ENCODE results near the gene SLC38A3. TPM values are rescaled to one million over a fixed set of nuclear protein-coding genes. Genes with fewer than 3 reads are reported as not detected.

Gene SLC38A3
- total RNA-seq, 1 experiment from 2014 or later, result 6.0 TPM

DNA sequence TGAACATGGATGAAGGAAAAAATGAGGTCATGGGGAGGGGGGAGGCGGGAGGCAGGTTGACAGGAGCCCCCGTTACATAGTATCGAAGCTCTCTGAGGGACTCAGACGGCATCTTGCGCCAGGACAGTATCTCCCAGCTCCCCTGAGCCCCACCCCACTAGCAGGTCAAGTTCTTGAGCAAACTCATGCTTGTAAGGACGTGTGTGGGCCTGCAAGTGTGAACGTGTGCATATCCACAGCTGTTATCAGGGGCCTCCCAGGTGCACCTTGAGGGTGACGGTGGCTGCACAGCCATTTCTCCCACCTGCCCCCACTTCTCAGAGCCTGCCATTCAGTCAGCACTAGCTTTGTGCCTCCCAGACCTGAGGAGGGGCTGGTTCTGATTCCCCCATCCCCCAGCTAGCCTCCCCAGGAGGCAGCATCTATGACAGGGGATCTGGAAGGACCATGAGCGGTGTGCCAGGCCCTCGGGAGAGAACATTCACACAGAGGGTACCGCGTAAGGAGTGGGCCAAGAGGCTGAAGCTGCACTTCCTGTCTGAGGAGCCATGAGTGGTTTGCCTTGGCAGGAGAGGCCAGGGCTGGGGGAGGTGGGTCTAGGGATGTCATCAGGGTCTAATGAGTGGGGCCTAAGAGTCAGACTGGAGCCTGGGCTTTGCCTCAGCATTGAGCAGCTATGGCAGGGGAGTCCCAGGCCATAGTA is 47.1 kb upstream of the SLC38A3 start:
- ATAC-seq (no peak), DNase-seq (ENCODE audit: low read depth, low spot score) (no peak)
- in situ Hi-C loops (cut with HindIII; ENCODE audit: low pct_unique_long_range_greater_than_20kb, low sequenced_read_pairs) (no loop called here), intact Hi-C loops (cut with micrococcal nuclease; ENCODE audit: unreplicated experiment) (no loop called here)
- TF ChIP-seq, protein P1, sequence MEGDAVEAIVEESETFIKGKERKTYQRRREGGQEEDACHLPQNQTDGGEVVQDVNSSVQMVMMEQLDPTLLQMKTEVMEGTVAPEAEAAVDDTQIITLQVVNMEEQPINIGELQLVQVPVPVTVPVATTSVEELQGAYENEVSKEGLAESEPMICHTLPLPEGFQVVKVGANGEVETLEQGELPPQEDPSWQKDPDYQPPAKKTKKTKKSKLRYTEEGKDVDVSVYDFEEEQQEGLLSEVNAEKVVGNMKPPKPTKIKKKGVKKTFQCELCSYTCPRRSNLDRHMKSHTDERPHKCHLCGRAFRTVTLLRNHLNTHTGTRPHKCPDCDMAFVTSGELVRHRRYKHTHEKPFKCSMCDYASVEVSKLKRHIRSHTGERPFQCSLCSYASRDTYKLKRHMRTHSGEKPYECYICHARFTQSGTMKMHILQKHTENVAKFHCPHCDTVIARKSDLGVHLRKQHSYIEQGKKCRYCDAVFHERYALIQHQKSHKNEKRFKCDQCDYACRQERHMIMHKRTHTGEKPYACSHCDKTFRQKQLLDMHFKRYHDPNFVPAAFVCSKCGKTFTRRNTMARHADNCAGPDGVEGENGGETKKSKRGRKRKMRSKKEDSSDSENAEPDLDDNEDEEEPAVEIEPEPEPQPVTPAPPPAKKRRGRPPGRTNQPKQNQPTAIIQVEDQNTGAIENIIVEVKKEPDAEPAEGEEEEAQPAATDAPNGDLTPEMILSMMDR (IDR thresholded peaks at IDR 0.05), result no peak
- TF ChIP-seq, protein P2, sequence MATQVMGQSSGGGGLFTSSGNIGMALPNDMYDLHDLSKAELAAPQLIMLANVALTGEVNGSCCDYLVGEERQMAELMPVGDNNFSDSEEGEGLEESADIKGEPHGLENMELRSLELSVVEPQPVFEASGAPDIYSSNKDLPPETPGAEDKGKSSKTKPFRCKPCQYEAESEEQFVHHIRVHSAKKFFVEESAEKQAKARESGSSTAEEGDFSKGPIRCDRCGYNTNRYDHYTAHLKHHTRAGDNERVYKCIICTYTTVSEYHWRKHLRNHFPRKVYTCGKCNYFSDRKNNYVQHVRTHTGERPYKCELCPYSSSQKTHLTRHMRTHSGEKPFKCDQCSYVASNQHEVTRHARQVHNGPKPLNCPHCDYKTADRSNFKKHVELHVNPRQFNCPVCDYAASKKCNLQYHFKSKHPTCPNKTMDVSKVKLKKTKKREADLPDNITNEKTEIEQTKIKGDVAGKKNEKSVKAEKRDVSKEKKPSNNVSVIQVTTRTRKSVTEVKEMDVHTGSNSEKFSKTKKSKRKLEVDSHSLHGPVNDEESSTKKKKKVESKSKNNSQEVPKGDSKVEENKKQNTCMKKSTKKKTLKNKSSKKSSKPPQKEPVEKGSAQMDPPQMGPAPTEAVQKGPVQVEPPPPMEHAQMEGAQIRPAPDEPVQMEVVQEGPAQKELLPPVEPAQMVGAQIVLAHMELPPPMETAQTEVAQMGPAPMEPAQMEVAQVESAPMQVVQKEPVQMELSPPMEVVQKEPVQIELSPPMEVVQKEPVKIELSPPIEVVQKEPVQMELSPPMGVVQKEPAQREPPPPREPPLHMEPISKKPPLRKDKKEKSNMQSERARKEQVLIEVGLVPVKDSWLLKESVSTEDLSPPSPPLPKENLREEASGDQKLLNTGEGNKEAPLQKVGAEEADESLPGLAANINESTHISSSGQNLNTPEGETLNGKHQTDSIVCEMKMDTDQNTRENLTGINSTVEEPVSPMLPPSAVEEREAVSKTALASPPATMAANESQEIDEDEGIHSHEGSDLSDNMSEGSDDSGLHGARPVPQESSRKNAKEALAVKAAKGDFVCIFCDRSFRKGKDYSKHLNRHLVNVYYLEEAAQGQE (IDR thresholded peaks at IDR 0.05; ENCODE audit: insufficient read depth in 1 of 2, low read depth in 2 of 2, low read length in 1 of 2), result no peak
- TF ChIP-seq SIN3A (IDR thresholded peaks at IDR 0.05; ENCODE audit: borderline replicate concordance, insufficient read depth, low read depth, low read length), result no peak
- no peak for TF ChIP-seq TCF7L2 (IDR thresholded peaks at IDR 0.05; ENCODE audit: low read depth, low read length)
- TF ChIP-seq POLR2AphosphoS5 (IDR thresholded peaks at IDR 0.05; ENCODE audit: low read depth, low read length), result no peak
- peak overlapping the region; percentile 63 to 69; a peak in 3 of 4 replicates for H3K4me3 ChIP-seq (ENCODE audit: low read depth in 2 of 2, low read length in 2 of 2)
- H3K4me1 ChIP-seq (ENCODE audit: control insufficient read depth, insufficient read depth, low read length), result peaks cover 64% of the 10 kb centered on the region
- no peaks in the 10 kb centered on the region for H3K27me3 ChIP-seq (ENCODE audit: control insufficient read depth, insufficient read depth, low read length)
- CTCF ChIA-PET, result no interaction called here
- no TSS peak for BruUV-seq (replicated peaks)
- no peaks in the 10 kb centered on the region for H3K9me3 ChIP-seq (ENCODE audit: control insufficient read depth, insufficient read depth, low read depth, low read length)
- H3K27ac ChIP-seq (ENCODE audit: low read length), result peak overlapping the region; percentile 96
- H3K36me3 ChIP-seq (ENCODE audit: control insufficient read depth, insufficient read depth, low read length), result no peaks in the 10 kb centered on the region; the same call in 1 of the 2 replicates
- POLR2A ChIA-PET, result no interaction called here

DNA sequence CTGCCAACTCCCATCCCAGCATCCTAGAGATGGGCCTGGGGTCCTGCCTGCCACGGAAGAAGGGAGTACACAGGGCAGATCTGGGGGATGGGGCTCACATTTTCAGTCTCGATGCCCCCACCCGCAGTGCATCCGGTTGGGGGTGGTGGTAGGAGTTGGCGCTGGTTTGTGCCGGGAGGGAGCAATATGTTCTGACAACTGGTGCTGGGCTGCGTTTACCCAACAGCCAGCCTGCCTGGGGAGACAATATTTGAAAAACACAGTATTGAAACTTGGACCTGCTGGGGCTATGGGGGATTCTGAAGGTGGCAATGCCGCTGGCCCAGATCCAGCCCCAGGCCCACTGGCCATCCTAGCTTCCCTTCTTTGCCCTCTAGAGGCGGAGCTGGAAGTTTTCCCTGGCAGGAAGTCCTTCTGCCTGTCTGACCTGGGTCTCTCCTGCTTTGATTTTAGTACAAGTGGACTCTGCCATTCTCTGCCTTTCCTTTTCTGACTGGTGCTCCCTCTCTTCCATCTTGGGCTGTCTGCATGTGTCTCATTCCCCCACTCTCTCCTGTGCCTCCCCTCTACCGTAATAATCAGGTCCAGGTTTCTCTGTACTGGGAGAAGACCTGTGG is 46.4 kb upstream of the SLC38A3 start:
- Histone ChIP-seq H3K36me3 (ENCODE audit: control insufficient read depth, insufficient read depth, low read length) (no peaks in the 10 kb centered on the region; the same call in 1 of the 2 replicates), H3K27ac (ENCODE audit: low read length) (peak overlapping the region; percentile 96), H3K4me3 (ENCODE audit: low read depth in 2 of 2, low read length in 2 of 2) (no peak overlapping the region), H3K27me3 (ENCODE audit: control insufficient read depth, insufficient read depth, low read length) (no peaks in the 10 kb centered on the region), H3K4me1 (ENCODE audit: control insufficient read depth, insufficient read depth, low read length) (peaks cover 68% of the 10 kb centered on the region), H3K9me3 (ENCODE audit: control insufficient read depth, insufficient read depth, low read depth, low read length) (no peaks in the 10 kb centered on the region)
- POLR2A ChIA-PET, result no interaction called here
- no peak for ATAC-seq
- in situ Hi-C loops (cut with HindIII; ENCODE audit: low pct_unique_long_range_greater_than_20kb, low sequenced_read_pairs), result no loop called here
- TF ChIP-seq, protein P2 (IDR thresholded peaks at IDR 0.05; ENCODE audit: insufficient read depth in 1 of 2, low read depth in 2 of 2, low read length in 1 of 2), result no peak
- TF ChIP-seq SIN3A (IDR thresholded peaks at IDR 0.05; ENCODE audit: borderline replicate concordance, insufficient read depth, low read depth, low read length) (no peak), TCF7L2 (IDR thresholded peaks at IDR 0.05; ENCODE audit: low read depth, low read length) (no peak), POLR2AphosphoS5 (IDR thresholded peaks at IDR 0.05; ENCODE audit: low read depth, low read length) (no peak)
- TF ChIP-seq, protein P1 (IDR thresholded peaks at IDR 0.05), result no peak
- BruUV-seq (replicated peaks), result no TSS peak
- DNase-seq (ENCODE audit: low read depth, low spot score), result no peak
- intact Hi-C loops (cut with micrococcal nuclease; ENCODE audit: unreplicated experiment), result no loop called here
- CTCF ChIA-PET, result no interaction called here

Measured in Panc1 (cell line).